GM21367 (cell line): ENCODE data around the gene C10orf88.
"Not testable (repeated sequence)": the region's sequence is repeated elsewhere in the genome, so short reads cannot be mapped to it uniquely, and the experiment has no call there.

Experiments
- ATAC-seq: cut with Tn5 transposase; IDR thresholded peaks from one replicate; pipeline ENCODE4 v1.9.1; 2021; ENCODE audit not compliant: unreplicated experiment

Gene C10orf88

DNA sequence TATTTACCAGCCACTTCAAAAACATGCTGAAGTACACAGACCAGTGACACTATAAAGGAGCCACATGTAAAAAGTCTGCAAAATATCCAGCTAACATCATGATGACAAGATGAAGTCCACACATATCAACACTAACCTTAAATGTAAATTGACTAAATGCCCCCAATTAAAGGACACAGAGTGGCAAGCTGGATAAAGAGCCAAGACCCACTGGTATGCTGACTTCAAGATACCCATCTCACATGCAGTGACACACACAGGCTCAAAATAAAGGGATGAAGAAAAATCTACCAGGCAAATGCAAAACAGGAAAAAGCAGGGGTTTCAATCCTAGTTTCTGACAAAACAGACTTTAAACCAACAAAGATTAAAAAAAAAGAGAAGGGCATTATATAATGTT lies 12.9 kb upstream of the C10orf88 start:
- ATAC-seq, result no peak

DNA sequence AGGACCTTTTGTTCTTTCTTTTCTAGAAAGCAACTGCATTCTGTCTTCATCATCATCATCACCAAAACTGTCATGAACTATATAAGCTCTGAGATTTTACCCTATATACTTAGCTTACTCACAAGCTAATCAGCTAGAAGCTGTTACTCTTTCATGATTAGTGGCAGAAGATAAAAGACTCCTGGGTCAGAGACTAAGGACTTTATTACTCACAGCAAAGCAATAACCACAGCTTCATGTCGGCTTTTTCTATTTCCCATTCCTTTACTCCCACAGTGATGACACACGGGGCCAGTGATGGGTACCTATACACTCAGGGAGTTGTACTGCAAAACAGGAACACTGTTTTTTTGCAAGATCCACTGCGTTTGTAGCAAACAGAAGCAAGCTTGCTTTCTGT lies 8.4 kb upstream of the C10orf88 start:
- ATAC-seq, result no peak

- ATAC-seq, result no peak
These were observed 3.4 kb upstream of the C10orf88 start for GRCh38 chr10:122957474-122957873.

- no peak for ATAC-seq
These were observed 1.9 kb upstream of the C10orf88 start for GRCh38 chr10:122955892-122956291.

GRCh38 chr10:122954731-122955050 lies 664 bp upstream of the C10orf88 start:
- no peak for ATAC-seq

DNA sequence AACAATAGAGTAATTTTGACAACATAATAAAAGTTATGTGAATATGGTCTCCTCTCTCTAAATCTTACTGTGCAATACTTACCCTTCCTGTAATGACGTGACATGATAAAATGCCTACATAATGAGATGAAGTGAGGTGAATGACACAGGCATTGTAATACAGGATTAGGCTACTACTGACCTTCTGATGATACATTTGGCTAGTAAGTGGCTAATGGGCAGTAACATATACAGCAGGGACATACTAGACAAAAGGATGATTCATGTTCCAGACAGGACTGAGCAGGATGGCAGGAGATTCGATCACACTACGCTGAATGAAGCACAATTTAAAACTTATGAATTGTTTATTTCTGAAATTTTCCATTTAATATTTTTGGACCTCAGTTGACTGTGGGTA lies 4.7 kb downstream of the C10orf88 start:
- no peak for ATAC-seq

DNA sequence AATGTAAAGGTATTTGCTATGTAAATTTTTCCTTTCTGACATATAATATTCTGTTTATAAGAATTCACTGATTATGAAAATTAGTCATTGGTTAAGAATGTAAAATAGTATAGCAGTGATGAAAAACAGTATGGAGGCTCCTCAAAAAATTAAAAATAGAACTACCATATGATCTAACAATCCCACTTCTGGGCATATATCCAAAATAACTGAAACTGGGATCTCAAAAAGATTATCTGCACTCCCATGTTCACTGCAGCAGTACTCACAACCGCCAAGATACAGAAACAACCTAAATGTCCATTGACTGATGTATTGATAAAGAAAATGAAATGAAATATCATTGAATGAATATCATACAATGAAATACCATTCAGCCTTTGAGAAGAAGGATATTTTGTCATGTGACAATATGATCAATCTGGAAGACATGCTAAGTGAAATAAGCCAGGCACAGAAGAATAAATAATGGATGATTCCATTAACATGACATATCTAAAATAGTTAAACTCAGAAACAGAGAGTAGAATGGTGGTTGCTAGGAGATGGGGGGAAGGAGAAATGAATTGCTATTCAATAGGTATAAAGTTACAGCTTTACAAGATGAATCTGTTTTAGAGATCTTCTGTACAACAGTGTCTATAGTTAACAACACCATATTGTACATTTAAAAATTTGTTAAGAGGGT lies 14.0 kb downstream of the C10orf88 start:
- ATAC-seq, result no peak

GRCh38 chr10:122939133-122939855 lies 14.7 kb downstream of the C10orf88 start:
- ATAC-seq, result no peak

- no peak for ATAC-seq
These were observed 22.7 kb downstream of the C10orf88 start for GRCh38 chr10:122931088-122931906.

DNA sequence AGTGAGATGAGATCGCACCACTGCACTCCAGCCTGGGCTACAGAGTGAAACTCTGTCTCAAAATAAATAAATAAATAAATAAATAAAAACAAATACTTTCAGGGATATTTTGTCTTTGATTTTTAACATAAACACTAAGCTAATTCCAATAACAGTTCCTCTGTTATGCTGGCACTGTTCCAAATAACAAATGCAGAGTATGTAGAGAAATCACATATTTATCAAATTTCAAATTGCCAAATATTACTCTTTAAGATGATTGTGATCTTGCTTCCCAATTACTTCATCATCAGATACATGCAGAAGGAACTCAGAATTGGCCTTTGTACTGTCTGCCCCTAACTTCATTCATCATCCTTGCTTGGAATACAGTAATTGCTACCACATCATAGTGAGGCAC lies 23.9 kb downstream of the C10orf88 start:
- no peak for ATAC-seq

- no peak for ATAC-seq
These were observed 38.3 kb downstream of the C10orf88 start for GRCh38 chr10:122915700-122916099.

- no peak for ATAC-seq
These were observed 42.0 kb downstream of the C10orf88 start for GRCh38 chr10:122911889-122912484.

DNA sequence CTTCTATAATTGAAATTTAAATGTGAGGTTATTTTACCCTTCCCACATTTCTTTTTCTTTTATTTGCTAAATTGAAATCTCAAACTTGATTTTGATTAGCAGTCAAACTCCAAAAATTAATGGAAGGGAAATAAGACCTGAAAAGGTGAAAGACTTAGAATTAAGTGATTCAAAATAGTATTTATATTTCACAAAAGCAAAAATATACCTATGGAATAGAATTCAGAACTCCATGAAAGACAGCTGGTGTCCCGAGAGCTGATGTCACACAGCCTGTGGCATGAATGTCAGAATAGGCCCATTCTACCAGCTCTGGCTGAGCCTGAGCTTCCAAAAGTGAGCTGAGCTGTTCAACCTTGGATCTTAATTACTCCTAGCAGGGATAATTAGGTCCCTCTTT lies 43.7 kb downstream of the C10orf88 start, which contains the start of gene FAM24A:
Gene FAM24A (plus strand): TSS at position 301 of the 400 bp plus-strand sequence. CDS start 1,025 bp downstream, outside the sequence.
- ATAC-seq, result no peak

DNA sequence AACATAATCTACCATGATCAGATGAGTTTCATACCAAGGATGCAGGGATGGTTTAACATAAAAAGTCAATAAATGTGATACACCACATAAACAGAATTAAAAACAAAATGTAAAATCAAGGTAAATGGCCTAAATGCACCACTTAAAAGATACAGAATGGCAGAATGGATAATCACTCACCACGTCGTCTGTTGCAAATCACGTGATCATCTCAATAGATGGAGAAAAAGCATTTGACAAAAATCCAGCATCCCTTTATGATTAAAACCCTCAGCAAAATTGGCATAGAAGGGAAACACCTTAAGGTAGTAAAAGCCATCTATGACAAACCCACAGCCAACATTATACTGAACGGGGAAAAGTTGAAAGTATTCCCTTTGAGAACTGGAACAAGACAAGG lies 50.2 kb downstream of the C10orf88 start:
- ATAC-seq, result not testable (repeated sequence)

DNA sequence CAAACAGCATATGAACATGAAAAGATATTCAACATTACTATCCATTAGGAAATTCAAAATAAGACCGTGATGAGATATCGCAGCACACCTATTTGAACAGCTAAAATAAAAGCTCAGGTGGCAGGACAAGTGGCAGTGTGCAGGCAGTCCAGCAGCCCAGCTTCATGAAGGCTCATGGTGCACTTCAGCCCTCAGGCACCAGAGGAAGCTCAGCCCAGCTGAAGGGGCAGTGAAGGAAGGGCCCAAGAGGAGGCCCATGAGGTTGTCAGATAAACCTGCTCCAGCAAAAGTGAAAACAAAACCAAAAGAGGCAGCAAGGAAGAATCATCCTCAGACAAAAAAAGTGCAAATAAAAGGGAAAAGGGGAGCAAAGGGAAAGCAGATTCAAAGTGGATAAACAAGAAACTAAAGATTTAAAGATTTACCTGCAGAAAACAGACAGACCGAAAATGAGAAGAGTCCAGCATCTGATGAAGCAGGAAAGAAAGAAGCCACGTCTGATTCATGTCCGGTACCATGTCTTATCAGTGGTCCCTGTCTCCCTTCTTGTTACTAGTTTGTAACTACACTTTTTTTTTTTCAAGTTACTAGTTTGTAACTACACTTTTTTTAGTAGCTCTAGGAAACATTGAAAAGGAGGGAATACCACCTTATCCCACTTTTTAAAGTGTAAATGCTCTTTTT lies 59.6 kb downstream of the C10orf88 start:
- no peak for ATAC-seq

- ATAC-seq, result no peak
These were observed 69.9 kb downstream of the C10orf88 start for GRCh38 chr10:122884166-122884565.

GRCh38 chr10:122882766-122883165 lies 71.3 kb downstream of the C10orf88 start:
- ATAC-seq, result no peak
